GM10266 (cell line): ENCODE results near the gene HMBS.
A peak's percentile ranks its signal among the peaks of the same experiment; 100 is the strongest.

Source experiments
- DNase-seq: peaks from one replicate; pipeline ENCODE4 v3.0.0; 2012; ENCODE audit errors: extremely low spot score
- TF ChIP-seq, protein P1 (sequence below): IDR thresholded peaks from 2 replicates; pipeline ENCODE4 v1.5.1; 2012; ENCODE audit warnings: mild to moderate bottlenecking, low read depth; ENCODE audit not compliant: control insufficient read depth, insufficient read depth; ENCODE audit errors: missing control alignments

Gene HMBS

DNA sequence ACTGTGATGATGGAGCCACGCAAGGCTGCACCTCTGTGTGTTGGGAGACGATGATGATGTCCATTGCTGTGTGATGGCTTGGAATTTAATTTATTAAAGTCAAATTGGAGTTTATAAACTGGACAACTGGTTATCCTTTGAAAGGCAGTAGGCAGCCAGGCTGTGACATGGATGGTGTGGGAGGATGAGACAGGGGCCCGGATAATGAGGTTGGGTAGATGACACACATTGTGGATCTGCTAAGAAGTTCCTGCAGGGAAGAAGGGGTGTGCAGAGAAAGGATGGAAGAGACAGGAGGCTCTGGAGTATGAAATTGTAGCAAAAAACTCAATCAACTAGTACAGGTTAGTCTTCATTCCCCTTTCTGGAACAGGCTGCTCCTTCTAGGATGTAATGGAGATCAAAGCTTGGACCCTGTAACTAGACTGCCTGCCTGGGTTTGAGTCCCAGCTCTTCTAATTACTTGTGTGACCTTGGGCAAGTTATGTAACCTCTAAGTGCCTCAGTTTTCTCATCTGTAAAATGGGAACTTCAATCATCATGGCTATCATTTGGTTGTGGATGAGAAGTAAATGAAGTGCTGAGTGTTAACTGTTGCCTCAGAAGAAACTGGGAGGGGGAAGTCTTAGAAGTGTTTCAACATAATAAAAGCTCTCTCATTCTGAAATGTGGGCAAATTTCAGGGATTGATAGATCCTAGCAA is 32.5 kb downstream of the HMBS start:
- DNase-seq = no peak
- TF ChIP-seq, protein P1, sequence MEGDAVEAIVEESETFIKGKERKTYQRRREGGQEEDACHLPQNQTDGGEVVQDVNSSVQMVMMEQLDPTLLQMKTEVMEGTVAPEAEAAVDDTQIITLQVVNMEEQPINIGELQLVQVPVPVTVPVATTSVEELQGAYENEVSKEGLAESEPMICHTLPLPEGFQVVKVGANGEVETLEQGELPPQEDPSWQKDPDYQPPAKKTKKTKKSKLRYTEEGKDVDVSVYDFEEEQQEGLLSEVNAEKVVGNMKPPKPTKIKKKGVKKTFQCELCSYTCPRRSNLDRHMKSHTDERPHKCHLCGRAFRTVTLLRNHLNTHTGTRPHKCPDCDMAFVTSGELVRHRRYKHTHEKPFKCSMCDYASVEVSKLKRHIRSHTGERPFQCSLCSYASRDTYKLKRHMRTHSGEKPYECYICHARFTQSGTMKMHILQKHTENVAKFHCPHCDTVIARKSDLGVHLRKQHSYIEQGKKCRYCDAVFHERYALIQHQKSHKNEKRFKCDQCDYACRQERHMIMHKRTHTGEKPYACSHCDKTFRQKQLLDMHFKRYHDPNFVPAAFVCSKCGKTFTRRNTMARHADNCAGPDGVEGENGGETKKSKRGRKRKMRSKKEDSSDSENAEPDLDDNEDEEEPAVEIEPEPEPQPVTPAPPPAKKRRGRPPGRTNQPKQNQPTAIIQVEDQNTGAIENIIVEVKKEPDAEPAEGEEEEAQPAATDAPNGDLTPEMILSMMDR = no peak

DNA sequence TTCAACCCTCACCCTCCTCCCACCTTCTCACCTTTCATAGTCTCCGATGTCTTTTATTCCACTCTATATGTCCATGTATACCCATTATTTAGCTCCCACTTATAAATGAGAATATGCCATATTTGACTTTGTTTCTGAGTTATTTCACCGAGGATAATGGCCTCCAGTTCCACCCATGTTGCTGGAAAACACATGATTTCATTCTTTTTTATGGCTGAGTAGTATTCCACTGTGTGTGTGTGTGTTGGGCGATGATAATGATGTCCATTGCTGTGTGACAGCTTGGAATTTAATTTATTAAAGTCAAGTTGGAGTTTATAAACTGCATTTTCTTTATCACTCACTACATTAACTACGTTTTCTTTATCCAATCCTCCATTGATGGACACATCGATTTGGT is 33.5 kb downstream of the HMBS start:
- TF ChIP-seq, protein P1 = no peak
- no peak for DNase-seq

DNA sequence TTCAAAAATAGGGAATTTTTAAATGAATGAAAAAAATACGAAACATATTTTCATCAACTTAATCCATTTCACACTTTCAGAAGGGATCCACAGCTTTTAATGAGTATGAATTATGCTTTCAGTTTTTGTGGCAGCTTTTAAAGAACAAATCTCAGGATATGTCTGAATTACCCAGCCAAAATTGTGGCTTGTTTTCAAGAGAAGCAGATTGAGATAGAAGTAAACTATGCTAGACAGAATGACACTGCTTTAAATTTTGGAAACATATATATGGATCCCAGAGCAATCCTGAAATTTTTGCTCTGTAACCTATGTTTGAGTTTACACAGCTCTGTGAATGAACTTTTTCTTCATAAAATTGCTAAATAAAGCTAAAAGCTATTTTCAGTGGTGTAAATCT is 34.3 kb downstream of the HMBS start:
- TF ChIP-seq, protein P1 = no peak
- DNase-seq = no peak

DNA sequence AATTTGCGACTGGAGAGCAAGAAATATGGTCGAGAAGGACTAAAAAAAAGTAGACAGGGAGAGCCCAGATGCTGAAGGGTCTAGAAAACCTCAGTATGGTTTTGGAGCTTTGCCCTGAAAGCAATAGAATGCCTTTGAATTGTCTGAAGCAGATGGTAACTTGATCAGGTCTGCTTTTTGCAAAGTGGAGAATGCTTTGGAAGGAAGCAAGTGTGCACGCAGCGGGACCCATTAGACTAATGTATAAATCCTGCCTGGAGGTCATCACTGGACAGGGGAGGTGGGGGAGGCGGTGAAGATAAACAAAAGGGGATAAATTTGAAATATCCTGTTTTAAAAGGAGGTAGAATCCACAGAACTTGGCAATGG is 35.9 kb downstream of the HMBS start:
- DNase-seq = no peak
- TF ChIP-seq, protein P1 = no peak

DNA sequence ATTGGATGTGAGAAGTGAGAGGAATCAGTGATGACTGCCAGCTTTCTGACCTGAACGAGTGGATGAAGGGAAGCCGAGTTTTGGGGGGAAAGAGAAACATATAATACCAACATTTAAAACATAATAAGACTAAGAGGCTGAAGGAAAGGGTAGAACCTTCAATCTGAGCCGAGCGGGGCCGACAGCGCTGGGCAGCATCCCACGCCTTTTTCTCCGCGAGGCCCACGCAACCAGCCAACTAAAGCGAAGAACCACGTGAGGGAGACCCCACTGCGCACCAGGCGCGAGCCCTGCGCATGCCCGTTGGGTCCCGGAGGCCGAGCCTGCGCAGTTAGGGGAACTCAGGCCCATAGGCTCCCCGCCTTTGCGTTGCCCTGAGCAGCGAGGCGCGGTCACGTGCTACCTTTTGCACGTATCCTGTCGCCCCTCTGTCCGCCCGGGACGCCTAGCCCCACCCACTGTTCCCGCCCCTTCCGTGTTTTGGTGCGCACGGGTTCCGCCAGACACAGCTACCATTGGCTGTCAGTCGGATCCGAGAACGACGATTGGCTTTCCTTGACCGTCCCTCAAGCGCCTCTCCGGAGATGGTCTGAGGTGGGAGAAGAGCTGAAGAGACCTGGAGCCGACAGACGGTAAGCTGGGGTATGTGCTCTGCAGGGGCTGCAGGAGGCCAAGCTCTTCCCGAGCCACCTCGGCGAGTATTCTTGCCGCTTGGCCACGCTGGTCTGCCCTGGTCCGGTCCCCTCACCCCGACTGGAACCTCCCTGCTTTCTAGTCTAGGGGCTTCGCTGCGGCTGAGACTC is 36.5 kb downstream of the HMBS start, which contains the start of gene HINFP:
HINFP (plus strand) TSS at position 573 of the 803 bp plus-strand sequence. CDS start 5,365 bp downstream, outside the sequence.
- peak; percentile 96 for DNase-seq
- TF ChIP-seq, protein P1 = no peak

DNA sequence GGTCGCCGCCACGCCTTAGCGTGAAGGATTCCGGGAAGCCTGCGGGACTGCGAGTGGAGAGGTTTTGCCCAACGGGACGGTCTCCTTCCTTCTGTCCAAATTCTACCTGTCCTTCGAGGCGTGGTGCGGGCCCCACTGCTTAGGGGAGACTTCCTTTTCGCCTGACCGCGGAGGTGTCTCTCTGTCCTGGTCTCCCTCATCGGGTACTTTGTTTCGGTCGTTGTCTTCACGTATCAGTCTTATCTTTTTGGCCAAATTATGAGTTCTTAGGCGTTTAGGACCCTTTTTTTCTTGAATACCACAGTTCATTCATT is 37.1 kb downstream of the HMBS start:
- peak; percentile 40 for DNase-seq
- TF ChIP-seq, protein P1 = no peak

DNA sequence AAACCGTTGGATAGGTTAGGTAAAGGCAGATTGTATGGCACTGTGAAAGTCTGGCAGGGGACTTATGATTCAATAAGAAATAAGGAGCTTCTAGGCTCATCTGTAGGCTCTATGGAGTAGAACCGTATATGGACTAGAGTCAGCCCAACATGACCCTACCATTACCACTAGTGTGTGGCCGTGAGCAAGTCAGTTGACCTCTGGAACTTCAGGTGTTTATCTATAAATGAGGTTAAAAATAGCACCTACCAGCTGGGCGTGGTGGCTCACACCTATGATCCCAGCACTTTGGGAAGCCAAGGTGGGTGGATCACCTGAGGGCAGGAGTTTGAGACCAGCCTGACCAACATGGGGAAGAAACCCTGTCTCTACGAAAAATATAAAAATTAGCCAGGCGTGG is 41.1 kb downstream of the HMBS start:
- TF ChIP-seq, protein P1 = no peak
- no peak for DNase-seq
